Liver (tissue), 9 donors: ENCODE data around the gene MBD3L3. TPM values are rescaled to one million over a fixed set of nuclear protein-coding genes. Genes with fewer than 3 reads are reported as not detected.

ENCODE experiments used
- DNase-seq: peaks from one replicate; pipeline ENCODE4 v3.0.0-alpha.2; 2017; ENCODE audit warnings: low spot score
- H3K27ac ChIP-seq, 2 donors: one replicate each; pipeline ENCODE4 v1.7.0; 2013; ENCODE audit warnings: inconsistent platforms in 2 of 2, low read length in 2 of 2, control low read depth in 1 of 2, low read depth in 1 of 2, mild to moderate bottlenecking in 1 of 2
- H3K27me3 ChIP-seq, 4 donors: one replicate each; pipeline versions ENCODE4 v1.6.1 to v1.7.0; 2013; ENCODE audit warnings: low read length in 3 of 4, inconsistent platforms in 1 of 4, mild to moderate bottlenecking in 1 of 4, moderate library complexity in 1 of 4; ENCODE audit not compliant: control insufficient read depth in 4 of 4, insufficient read depth in 4 of 4
- H3K36me3 ChIP-seq, 4 donors: one replicate each; pipeline versions ENCODE4 v1.6.1 to v1.7.0; 2013; ENCODE audit warnings: low read length in 3 of 4, mild to moderate bottlenecking in 3 of 4, low read depth in 1 of 4, moderate library complexity in 1 of 4; ENCODE audit not compliant: control insufficient read depth in 4 of 4, insufficient read depth in 3 of 4
- H3K4me1 ChIP-seq, 4 donors: one replicate each; pipeline versions ENCODE4 v1.6.1 to v1.7.0; 2013; ENCODE audit warnings: low read length in 3 of 4, mild to moderate bottlenecking in 3 of 4, moderate library complexity in 1 of 4; ENCODE audit not compliant: control insufficient read depth in 4 of 4, insufficient read depth in 4 of 4
- H3K4me3 ChIP-seq, 3 donors: one replicate each; pipeline versions ENCODE4 v1.6.1 to v1.7.0; 2013; ENCODE audit warnings: low read length in 3 of 3, control low read depth in 1 of 3, low read depth in 1 of 3, mild to moderate bottlenecking in 1 of 3
- H3K9ac ChIP-seq, 2 donors: one replicate each; pipeline ENCODE4 v1.7.0; 2013; ENCODE audit warnings: low read length in 2 of 2, mild to moderate bottlenecking in 2 of 2, moderate library complexity in 2 of 2, control low read depth in 1 of 2, low read depth in 1 of 2
- H3K9me3 ChIP-seq, 4 donors: one replicate each; pipeline versions ENCODE4 v1.6.1 to v1.7.0; 2013; ENCODE audit warnings: low read length in 3 of 4; ENCODE audit not compliant: control insufficient read depth in 4 of 4
- ATF3 ChIP-seq: IDR thresholded peaks from 2 replicates; pipeline ENCODE4 v1.6.1; 2016; ENCODE audit warnings: antibody characterized with exemption
- CTCF ChIP-seq: fragments of 150-350 bp; IDR thresholded peaks from 2 replicates; pipeline ENCODE4 v1.5.1; 2017; ENCODE audit warnings: improper control_type of control experiment, low read depth, low read length; ENCODE audit not compliant: missing input control
- EGR1 ChIP-seq, 2 donors: IDR thresholded peaks; 2 replicates each; pipeline ENCODE4 v1.6.1; 2016 to 2018; ENCODE audit warnings: antibody characterized with exemption in 2 of 2, low read depth in 2 of 2
- FOXA1 ChIP-seq: IDR thresholded peaks from 2 replicates; pipeline ENCODE4 v1.6.1; 2016; ENCODE audit warnings: antibody characterized with exemption
- FOXA2 ChIP-seq: IDR thresholded peaks from 2 replicates; pipeline ENCODE4 v1.6.1; 2016; ENCODE audit warnings: antibody characterized with exemption
- GABPA ChIP-seq, 2 donors: IDR thresholded peaks in 1 of 2; conservative IDR thresholded peaks in 1 of 2; 2 replicates each; pipeline ENCODE4 v1.6.1; 2016; ENCODE audit warnings: antibody characterized with exemption in 2 of 2, mild to moderate bottlenecking in 1 of 2, moderate library complexity in 1 of 2
- HNF4A ChIP-seq, 2 donors: conservative IDR thresholded peaks; 2 replicates each; pipeline ENCODE4 v1.6.1; 2016; ENCODE audit warnings: antibody characterized with exemption in 2 of 2, mild to moderate bottlenecking in 2 of 2
- HNF4G ChIP-seq: IDR thresholded peaks from 2 replicates; pipeline ENCODE4 v1.6.1; 2016; ENCODE audit warnings: antibody characterized with exemption
- JUND ChIP-seq, 2 donors: IDR thresholded peaks; 2 replicates each; pipeline ENCODE4 v1.6.1; 2016; ENCODE audit warnings: antibody characterized with exemption in 2 of 2
- MAX ChIP-seq: IDR thresholded peaks from 2 replicates; pipeline ENCODE4 v1.6.1; 2016; ENCODE audit warnings: antibody characterized with exemption
- NR2F2 ChIP-seq: IDR thresholded peaks from 2 replicates; pipeline ENCODE4 v1.6.1; 2016; ENCODE audit warnings: antibody characterized with exemption
- RAD21 ChIP-seq, 2 donors: IDR thresholded peaks; 2 replicates each; pipeline ENCODE4 v1.6.1; 2016; ENCODE audit warnings: antibody characterized with exemption in 2 of 2, mild to moderate bottlenecking in 2 of 2
- REST ChIP-seq: IDR thresholded peaks from 2 replicates; pipeline ENCODE4 v1.6.1; 2016; ENCODE audit warnings: antibody characterized with exemption, mild to moderate bottlenecking
- RXRA ChIP-seq, 2 donors: IDR thresholded peaks; 2 replicates each; pipeline ENCODE4 v1.6.1; 2017 to 2018; ENCODE audit warnings: antibody characterized with exemption in 2 of 2, mild to moderate bottlenecking in 1 of 2
- SP1 ChIP-seq: IDR thresholded peaks from 2 replicates; pipeline ENCODE4 v1.6.1; 2018; ENCODE audit warnings: antibody characterized with exemption, mild to moderate bottlenecking
- TAF1 ChIP-seq: conservative IDR thresholded peaks from 2 replicates; pipeline ENCODE4 v1.6.1; 2016; ENCODE audit warnings: antibody characterized with exemption, mild to moderate bottlenecking
- YY1 ChIP-seq: IDR thresholded peaks from 2 replicates; pipeline ENCODE4 v1.6.1; 2016; ENCODE audit warnings: antibody characterized with exemption, mild to moderate bottlenecking
- ZBTB33 ChIP-seq: IDR thresholded peaks from 2 replicates; pipeline ENCODE4 v1.6.1; 2016; ENCODE audit warnings: antibody characterized with exemption
- WGBS: extraction: QIAGEN DNeasy Blood & Tissue Kit; methylation state at CpG from one replicate; pipeline ENCODE4 v1.1.7; 2013; 5-methylcytosine and 5-hydroxymethylcytosine counted together
- polyA plus RNA-seq, 2 donors: library from polyadenylated mRNA; stranded (reverse) in 1 of 2; unstranded in 1 of 2; fragments of 200-250 nt in 1 of 2; fragments of >200 nt in 1 of 2; fragmentation: Nextera tagmentation in 1 of 2; extraction: Ambion mirVana in 1 of 2; gene quantifications; one replicate each; pipeline versions ENCODE4 v1.2.1 to v1.2.3, GENCODE V29; 2013 to 2015
- total RNA-seq, 2 donors: library from RNA; depleted of rRNA; stranded (reverse); fragments of >200 nt; gene quantifications; one replicate each; pipeline ENCODE4 v1.2.3, GENCODE V29; 2014
- donor health status: healthy.
- donor health status: healthy.
- donor health status: healthy.
- donor health status: healthy.
- donor health status: healthy.

Gene MBD3L3
- total and polyA plus RNA-seq, 4 donors, result not detected

- 98% methylated on average over 15 of the region's 15 CpGs for WGBS
- no peak for DNase-seq
Measured at GRCh38 chr19:7083076-7083956, 24.8 kb upstream of the MBD3L3 start.

GRCh38 chr19:7078008-7078407 lies 19.5 kb upstream of the MBD3L3 start:
- TF ChIP-seq REST, result no peak
- TF ChIP-seq FOXA1, result no peak
- no peak for TF ChIP-seq ZBTB33
- no peak for TF ChIP-seq HNF4G
- no peak for TF ChIP-seq TAF1
- no peak for TF ChIP-seq EGR1 (IDR thresholded peaks at IDR 0.05; ENCODE audit: low read depth in 2 of 2)
- no peak for TF ChIP-seq FOXA2
- no peak for TF ChIP-seq RAD21 (IDR thresholded peaks at IDR 0.05)
- no peak for TF ChIP-seq ATF3
- no peak for TF ChIP-seq JUND (IDR thresholded peaks at IDR 0.05)
- no peak for TF ChIP-seq MAX
- no peak for TF ChIP-seq CTCF
- no peak for TF ChIP-seq YY1
- TF ChIP-seq HNF4A (conservative IDR thresholded peaks at IDR 0.05), result no peak
- no peak for TF ChIP-seq RXRA (IDR thresholded peaks at IDR 0.05)
- no peak for TF ChIP-seq GABPA (IDR thresholded peaks at IDR 0.05 in 1 of 2, conservative IDR thresholded peaks at IDR 0.05 in 1 of 2)
- no peak for TF ChIP-seq NR2F2
- no peak for TF ChIP-seq SP1
- H3K4me3 ChIP-seq, result no peak overlapping the region
- H3K36me3 ChIP-seq, result peaks cover 59 to 93% (median 87%) of the 10 kb centered on the region in 4 donors
- H3K9ac ChIP-seq, result no peak overlapping the region
- H3K4me1 ChIP-seq, result no peaks in the 10 kb centered on the region
- no peak for DNase-seq
- no peaks in the 10 kb centered on the region for H3K27me3 ChIP-seq
- no peak overlapping the region for H3K27ac ChIP-seq
- H3K9me3 ChIP-seq, result peaks cover 30 to 87% (median 54%) of the 10 kb centered on the region in 4 donors
- WGBS, result 98% methylated on average over 2 of the region's 2 CpGs

More at GRCh38 chr19:7083076-7083956, 24.8 kb upstream of the MBD3L3 start:
- TF ChIP-seq ATF3 (no peak), HNF4A (conservative IDR thresholded peaks at IDR 0.05) (no peak), MAX (no peak)
- H3K27ac ChIP-seq, result no peak overlapping the region
- H3K27me3 ChIP-seq, result no peaks in the 10 kb centered on the region
- H3K36me3 ChIP-seq, result peaks cover 37 to 63% (median 61%) of the 10 kb centered on the region in 4 donors
- H3K4me1 ChIP-seq, result no peaks in the 10 kb centered on the region
- peak overlapping the region in 2 of 3 donors; percentile 44 to 73 for H3K4me3 ChIP-seq
- peaks cover 59 to 97% (median 65%) of the 10 kb centered on the region in 4 donors for H3K9me3 ChIP-seq
- H3K9ac ChIP-seq, result no peak overlapping the region
